HG03521 (cell line): ENCODE data around the gene RALB.

Experiments used
- ATAC-seq: cut with Tn5 transposase; IDR thresholded peaks from one replicate; pipeline ENCODE4 v1.9.1; 2021; ENCODE audit warnings: mild to moderate bottlenecking, moderate library complexity; ENCODE audit not compliant: unreplicated experiment

RALB gene

DNA sequence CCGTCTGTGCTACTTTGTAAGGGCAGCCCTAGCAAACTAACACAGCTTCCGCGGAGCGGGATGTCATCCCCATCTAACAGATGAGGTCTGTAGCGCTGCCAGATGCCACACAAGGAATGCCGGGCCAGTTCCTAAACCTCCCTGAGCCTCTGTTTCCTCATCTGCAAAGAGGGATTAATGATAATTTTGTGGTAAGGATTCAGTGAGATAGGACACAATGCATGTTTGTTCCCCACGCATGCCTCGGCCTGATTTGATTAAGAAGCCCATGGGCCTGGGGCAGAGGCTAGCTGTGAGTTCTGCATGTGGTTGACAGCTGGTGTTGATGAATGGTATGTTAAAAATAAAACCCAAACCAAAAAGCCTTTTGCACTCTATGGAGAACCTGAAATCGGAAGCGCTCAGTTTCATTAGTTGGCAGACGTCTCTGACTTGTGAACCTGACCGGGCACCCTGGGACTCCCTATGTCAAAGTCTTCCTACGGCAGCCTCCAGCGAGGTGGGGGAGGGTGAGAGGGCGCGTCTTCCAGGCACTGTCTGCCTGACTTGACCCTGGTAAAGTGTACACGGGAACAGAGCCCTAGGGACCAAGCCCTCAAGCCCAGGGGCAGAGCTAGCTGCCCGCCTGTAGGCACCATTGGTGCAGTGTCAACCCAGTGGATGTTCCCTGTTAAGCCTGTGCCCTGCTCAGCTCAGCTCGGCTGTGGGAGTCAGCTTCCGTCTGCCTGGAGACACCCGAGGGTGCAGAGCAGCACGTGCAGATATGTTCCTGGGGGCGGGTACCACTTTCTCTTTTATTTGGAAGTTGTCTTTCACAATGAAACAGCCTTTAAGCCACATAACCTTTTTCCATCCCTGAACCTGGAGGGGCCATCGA is 78.5 kb downstream of the RALB start:
- ATAC-seq: no peak

DNA sequence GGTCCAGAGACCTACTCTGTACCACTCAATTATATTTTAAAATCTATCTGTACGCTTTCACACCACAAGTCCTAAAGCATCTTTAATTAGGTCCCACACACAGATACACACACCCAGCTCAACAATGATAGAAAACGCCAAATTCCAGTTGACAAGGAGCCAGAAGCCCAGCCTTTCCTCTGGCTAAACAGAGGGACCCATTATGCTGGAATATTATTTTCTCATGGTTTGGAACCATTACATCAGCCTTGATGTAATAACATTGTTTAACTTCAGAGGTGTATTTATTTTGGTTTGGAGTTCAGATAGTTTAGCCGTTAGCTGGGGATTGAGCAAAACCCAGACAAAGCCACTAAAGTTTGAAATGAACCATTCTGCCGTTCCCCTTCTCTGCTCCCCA is 79.3 kb downstream of the RALB start:
- no peak for ATAC-seq

DNA sequence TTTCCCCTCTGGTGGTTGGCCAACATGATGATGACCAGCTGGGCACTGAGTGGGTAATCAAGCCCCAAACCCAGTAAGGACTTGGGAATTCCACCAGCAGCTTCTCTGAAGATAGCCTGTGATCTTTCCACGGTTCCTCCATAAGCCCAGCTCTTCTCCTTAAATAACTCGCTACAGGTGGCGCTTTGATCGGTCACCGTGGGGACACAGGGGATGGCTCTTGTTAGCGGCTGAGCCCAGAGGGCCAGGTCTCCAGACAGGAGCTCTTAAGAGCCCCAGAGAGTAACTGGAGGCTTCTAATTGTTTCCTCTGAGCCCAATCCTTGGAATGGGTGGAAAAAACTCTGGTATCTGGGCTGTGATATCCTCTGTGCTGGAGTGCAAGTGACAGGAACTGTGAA is 79.7 kb downstream of the RALB start:
- ATAC-seq: no peak

DNA sequence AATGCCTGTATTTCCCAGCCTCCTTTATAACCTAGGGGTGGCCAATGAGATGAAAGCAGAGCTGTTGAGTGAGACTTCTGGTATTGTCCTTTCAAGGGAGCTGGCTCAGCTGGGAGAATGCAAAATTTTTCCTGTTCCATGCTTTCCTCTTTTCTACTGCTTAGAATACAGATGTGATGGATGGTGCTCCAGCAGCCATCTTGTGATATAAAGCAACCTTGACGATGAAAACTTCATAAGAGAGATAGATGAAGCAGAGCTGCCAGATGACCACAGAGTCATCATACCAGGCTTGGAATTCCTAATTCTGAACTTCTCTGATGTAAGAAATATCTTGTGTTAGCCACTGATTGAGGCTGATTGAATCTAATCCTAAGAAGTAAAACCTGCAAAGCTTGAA is 81.4 kb downstream of the RALB start:
- no peak for ATAC-seq

DNA sequence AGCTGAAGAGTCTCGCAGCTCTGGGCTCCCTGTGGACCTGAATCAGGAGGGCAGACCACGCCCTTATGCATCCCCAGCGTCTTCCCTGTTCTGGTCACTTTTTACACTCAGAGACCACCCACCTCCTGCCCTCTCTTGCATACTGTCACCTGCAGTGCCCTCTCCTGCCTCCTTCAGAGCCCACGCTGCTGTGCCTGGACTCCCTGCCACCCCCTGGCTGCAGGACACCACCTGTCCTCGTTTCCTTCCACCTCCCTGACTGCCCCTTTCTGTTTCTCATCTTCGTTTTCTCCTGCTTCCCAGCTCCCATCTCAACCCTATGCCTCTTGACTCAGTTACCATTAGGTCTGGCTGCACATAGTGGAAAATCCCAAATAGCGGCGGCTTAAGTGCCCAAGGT is 84.1 kb downstream of the RALB start:
- ATAC-seq: no peak

DNA sequence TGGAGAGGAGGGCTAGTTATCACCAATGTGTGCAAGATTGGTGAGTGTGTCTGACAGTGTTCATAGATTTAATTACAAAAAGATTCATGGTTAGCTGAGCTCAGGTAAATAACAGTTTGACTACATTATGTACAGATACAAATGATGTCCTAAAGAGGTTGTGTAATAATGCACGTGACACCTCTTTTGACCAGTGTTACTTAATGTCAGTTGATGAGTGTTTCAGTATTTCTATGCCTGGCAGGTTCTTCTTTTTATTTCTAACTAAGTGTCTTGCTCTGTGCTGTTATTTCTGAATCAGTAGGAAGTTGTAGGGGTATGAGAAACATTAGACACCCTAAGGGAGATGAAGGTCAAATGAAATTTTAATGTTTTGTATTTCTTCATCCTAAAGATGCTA is 85.4 kb downstream of the RALB start:
- ATAC-seq: no peak

DNA sequence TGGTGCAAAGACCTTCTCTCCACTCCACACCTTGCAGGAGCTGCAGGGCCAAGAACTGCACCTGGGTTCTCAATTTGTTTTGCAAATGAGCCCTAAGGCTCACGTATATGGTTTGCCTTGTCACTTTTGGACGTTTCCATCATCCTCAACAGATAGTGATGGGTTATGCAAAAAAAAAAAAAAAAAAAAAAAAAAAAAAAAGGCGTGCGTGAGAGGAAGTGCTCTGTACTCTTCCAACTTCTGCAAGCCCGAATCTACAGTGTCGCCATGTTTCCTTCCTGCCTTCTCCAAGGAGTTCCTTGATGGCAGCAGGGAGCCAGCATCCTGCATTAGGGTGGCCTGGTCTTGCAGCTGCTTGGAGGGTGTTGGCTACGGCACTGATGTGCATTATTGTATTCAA is 89.3 kb downstream of the RALB start:
- ATAC-seq: no peak

- no peak for ATAC-seq
Observed at GRCh38 chr2:120342446-120342845, 89.8 kb downstream of the RALB start.

DNA sequence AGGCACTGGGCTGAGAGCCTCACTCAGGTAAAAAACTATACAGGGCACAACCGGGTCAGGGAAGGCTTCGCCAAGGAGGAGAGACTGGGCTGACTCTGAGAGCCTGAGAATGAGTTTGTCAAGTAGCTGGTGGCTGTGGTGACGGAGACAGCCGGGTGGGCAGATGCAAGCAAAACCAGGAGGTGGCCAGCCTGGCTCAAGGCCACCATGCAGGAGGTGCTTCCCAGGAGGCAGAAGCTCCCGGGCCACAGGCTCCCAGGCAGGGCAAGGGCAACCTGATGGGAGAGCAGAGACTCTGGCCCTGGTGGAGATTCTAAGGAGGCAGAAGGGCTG is 90.4 kb downstream of the RALB start:
- no peak for ATAC-seq

DNA sequence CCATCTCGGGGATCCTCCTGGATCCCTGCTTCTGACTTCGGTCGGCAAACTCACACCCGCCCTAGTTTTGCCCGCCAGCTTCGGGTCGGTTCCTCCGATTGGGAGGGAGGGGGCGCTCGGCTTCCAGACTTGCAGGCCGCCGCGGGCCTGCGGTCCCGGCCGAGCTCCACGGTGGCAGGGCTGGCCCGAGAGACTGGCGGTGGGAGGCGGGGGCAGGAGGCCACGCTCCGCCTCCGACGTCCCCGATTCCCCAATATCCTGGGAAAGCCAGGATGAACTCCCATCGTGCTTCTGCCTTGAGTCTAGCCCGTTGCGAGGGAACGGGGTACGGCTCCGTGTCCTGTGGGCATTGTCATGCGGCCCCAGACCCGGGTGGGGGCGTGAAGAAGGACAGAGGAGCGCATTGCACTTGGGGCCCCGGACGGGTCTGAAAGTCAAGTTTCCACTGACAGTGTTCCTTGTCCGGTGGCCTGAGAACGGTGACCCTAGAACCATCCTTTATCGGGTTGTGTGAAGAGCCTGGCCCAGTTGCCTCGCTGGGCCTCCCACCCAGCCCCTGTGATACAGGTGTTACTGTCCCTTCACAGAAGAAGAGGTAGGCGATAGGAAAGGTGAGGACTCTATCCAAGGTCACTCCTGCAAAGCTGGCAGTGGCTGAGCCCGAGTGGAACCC is 90.9 kb downstream of the RALB start:
- no peak for ATAC-seq
